ENCODE results near the gene ZSWIM4.

Gene ZSWIM4

DNA sequence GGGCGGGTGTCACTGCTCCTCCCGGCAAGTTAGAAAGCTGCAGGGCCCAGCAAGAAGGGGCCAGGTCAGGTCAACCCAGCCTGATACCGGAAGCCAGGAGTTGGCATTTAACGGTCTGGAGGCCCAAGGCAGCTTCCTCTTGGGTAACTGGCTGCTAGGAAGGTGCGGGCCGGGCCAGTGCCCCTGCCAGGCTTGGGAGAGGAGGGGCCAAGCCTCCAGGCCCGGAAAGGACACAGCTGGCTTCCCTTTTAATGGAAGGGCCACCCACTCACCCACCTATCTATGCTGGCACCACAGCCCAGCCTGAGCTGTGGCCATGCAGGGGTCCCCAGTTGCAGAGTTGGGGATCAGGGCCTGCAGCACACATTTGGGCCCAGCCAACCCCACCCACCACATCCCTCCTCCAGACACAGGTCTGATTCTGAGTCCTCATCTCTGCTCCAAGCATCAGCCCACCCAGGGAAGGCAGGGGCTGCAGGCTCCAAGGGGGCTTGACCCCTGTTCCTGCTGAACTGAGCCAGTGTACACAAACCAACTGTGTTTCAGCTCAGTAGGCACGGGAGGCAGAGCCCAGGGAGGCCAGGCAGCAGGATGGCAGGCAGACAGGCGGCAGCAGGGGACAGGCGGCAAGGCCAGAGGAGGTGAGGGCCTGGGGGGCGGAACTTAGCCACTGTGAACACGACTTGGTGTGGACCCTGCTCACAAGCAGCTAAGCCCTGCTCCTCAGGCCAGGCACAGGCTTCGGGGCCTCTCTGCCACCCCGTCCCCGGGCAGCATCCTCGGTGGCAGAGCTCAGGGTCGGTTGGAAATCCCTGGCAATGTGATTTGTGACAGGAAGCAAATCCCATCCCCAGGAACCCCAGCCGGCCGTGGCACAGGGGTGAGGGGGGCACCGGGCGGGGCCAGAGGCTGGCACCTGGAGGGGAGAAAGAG is 40.8 kb downstream of the ZSWIM4 start:
- DNase-seq: no peak

DNA sequence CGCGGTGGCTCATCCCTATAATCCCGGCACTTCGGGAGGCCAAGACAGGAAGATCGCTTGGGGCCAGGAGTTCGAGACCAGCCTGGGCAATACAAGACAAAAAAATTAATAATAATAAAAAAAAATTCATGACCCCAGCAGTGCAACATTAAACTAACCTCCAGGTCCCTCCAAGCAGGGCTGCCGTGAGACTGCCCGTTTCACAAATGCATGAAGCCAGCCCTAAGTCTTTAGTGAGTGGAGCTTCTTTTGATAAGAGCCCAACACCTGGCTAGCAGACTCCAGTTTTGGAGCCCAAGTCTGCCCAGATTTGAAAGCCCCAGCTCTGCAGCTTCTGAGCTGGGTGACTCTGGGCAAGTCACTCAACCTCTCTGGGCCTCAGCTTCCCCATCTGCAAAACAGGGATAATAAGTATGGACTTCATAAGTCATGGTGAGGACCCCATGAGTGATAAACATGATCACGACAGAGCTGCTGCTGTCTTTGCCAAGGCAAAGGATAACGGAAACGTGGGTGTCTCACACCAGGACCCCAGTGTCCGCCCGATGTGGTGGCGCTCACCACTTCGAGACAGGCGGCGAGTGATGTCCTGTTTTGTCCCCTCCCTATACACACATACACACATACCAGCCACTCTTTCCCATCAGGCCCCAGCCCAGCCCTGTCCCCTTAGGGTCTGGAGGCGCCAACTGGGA is 43.3 kb downstream of the ZSWIM4 start:
- no peak for DNase-seq

GRCh38 chr19:13839130-13839937 is 44.1 kb downstream of the ZSWIM4 start:
- no peak for DNase-seq

GRCh38 chr19:13839938-13840304 is 44.7 kb downstream of the ZSWIM4 start:
- DNase-seq: no peak

GRCh38 chr19:13840305-13841085 is 45.3 kb downstream of the ZSWIM4 start:
- DNase-seq: no peak

DNA sequence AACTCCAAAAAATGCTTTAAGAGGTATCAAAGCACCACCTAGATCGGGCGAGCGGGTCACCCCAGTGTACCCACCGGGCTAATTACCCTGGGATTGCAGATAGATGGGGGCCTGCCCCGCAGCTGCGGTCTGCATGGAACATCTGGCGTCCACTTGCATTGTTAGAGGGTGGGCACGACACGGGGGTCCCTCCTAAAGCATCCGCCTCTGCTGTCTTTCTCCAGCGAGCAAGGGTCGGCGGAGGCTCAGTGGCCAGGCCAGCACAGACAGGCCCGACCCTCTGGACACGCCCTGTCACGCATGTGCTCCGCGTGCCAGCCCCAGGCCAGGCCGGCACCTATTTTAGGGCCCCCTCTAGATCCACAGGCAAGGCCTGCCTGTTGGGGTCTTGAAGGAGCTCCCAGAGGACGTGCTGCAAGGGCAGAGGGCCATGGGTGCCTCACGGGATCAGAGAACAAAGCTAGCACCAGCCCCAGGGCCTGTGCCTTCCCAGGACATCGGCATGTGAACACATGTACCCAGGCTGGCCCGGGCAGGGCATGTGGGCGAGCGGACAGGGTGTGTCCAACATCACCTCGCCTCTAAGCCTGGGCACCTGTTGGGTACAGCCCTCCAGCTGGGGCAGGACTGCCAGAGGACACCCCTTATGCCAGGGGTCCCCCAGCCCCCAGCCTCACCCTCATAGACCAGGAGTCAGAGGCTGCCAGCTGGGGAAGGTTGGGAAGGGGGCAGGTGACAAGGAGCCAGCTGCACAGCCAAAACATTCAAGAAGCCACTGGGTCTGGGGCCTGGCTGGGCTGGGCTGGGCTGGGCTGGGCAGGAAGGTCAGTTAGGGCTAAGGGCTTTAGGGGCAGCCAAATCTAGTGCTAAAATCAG is 46.1 kb downstream of the ZSWIM4 start:
- no peak for DNase-seq

- DNase-seq: no peak
Observed at GRCh38 chr19:13841962-13842290, 46.7 kb downstream of the ZSWIM4 start.

DNA sequence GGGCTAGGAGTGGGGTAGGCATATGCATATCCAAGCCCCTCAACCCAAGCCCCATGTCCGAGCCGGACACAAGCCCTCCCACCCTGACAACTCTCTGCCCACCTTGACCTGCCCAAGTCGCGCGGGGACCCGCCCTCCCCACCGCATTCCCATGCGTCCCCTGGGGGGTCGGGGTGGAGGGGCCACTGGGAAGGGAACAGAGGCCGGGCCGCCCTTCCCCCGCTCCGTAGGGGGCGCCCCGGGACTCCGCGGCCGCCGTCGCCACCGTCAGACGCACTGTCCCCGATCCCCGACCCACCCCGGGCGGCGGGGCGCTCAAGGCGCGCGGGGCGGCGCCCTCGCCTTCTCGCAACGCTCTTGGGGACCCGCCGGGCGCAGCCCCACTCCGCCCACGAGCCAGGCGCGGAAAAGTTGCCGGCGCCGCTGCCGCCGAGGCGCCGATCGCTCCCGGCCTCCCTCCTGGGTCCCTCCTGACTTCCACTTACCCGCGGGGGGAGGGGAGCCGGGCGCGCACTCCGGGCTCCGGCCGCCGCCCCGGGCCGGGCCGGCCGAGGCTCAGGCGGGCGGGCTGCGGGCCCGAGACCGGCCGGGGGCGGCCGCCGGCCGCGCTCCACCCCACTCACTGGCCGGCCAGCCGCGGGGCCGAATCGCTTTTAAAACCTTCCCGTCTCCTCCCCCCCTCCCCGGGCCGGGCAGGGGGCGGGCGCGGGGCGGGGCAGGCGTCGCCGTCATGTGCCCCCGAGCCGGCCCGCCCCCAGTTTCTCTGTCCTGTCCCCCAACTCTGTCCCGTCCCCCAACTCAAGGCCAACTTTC is 47.3 kb downstream of the ZSWIM4 start:
- no peak for DNase-seq

DNA sequence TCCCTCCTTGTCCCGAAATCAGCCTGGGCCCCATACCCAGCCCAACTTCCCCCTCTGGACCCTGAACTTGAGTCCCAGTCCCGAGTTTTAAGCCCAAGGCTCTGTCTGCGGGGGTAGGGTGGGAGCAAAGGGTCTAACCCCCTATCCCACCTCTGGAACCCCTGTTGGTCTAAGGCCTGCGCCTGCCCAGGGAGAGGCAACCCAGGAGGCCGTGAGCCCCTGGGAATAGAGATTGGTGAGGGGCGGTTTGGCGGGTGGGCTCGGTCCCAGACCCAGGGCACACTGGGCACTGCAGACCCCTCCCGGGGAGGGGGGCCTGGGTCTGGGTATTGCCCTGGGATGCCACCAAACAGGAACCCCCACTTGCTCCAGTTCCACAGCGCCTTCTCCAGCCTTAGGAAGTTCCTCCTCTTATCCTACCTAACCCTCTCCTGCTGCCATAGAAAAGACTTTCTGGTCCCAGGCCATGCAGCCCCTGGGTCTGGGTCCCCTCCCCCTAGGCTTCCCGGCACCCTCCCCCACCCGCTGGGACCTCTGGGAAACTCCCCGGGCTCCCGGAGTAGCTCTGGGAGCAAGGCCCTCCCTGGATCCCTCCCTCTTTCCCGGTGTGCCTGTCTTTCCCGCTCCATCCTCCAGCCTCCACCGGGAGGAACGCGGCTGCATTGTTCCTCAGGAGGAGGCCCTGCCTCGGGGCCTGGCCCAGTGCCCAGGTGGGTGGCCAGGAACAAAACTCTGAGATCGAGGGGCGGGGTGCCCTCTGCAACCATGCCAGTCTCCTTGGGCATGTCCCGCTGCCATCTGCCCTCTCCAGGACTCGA is 48.1 kb downstream of the ZSWIM4 start:
- DNase-seq: no peak

DNA sequence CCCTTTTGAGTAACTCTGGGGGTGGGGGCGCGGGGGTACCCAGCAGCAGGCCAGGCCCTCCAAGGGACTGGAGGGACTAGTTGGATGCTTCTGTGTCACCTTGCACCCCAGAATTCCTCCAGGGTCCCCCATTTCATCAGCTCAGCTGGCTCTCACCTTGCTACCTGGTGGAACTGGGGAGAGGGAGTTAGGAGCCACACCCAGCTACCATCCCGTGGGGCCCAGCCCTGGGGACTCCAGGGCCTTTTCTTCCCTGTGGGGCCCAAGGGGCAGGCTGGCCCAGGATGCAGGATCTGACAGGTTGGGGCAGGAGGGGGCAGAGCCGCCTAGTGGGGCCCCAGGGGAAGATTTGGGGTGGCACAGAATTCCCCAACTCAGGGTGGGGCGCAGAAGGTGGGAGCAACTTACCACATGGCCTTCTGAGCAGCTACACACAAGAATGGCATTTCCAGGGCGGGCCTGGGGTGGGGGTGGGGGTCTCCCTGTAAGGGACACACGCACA is 48.9 kb downstream of the ZSWIM4 start:
- no peak for DNase-seq

GRCh38 chr19:13846557-13847406 is 51.5 kb downstream of the ZSWIM4 start:
- DNase-seq: no peak

DNA sequence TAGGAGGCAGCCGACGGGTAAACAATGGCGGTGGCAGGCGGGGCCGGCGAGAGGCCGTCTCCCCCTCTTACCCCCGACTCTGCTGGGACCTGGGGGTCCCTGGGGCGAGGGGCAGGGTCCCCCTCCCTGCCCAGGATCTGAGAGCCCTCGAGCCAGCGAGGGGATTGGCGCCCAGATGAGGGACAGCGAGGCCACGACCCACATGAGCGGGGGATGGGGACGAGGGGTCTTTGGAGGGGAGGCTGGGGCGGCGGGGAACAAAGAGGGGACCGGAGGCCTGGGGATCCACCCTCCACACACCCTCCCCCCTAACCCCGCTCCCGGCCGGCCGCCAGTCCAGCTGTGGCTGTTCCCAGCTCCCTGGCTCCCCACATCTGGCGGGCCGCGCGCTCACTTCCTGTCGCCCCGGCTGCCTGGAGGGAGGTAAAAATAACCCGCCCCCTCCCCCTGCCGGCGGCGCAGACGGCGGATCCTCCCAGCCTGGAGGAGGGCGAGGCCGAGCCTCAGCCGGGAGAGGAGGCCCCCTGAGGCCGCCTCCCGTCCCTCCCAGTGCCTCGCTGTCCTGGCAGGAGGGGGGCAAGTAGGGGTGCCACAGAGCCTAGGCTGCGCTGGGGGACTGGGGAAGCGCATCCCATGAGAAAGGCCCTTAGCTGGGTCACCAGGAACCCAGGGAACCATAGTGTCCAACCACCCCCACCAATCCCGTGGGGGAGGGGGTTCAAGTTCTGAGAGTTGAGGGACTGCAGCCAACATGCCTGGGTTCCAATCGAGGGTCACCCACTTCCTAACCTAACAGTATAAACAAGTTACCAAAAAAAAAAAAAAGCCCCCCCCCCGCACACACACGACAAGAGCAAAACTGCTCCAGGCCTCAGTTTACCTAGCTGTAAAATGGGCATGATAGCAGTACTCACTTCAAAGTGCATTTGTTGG is 52.4 kb downstream of the ZSWIM4 start:
- no peak for DNase-seq

DNA sequence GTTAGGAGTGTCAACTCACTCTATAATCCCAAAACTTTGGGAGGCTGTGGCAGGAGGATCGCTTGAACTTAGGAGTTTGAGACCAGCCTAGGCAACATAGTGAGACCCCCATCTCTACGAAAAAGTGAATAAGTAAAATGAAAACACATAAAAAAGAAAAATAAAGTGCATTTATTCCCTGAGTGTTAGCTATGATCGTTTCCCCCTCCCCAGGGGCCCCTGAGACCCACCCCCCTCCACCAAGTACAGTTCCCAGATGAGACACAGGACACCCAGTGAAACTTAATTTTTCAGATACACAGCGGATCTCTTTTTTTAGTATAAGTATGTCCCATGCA is 53.1 kb downstream of the ZSWIM4 start:
- DNase-seq: no peak

DNA sequence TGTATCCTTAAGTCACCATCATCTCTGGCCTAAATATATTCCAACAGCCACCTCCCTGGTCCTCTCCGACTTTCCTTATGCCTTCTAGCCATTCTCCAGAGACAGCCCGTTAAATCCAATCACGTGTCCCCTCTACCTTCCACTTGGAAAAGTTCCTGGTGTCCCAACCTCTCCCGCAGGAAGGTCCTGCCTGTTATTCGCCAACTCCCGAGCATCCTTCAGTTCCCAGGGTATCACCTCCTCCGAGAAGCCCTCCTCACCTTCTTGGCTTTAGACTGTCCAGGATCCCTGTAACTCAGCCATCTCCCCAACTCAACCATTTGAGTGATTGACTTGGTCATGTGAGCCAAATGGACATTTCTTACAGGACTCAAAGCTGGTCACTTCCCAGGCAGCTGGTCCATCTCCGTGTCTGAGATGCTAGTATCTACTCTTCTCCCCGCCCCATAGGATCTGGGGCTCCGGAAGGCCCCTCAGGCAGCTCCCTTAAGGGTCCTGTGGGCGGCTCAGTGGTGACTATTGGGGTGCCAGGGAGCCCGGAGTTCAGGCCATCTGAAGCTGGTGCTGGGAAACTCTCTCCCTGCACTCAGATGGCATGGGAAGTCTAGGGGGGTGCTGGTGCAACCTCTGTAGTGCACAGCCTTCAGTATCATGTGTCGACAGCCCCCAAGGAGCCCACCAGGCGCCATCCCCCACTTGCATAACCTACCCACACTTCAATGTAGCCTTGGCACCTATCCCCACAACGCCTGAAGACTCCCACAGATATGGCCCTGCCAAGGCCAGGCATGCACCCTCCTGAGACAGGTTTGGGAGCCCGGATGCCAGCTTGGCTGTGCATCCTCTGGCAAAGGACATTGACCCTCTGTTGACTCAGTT is 53.8 kb downstream of the ZSWIM4 start:
- no peak for DNase-seq

GRCh38 chr19:13849991-13850909 is 55.0 kb downstream of the ZSWIM4 start:
- no peak for DNase-seq
